NCI-H2171 treated with DMSO at 0.1 percent for 48 hours (cell line): ENCODE results near the gene WBP1.

ENCODE experiments used
- DNase-seq: peaks from one replicate; lab custom pipeline; 2025; lab: John Stamatoyannopoulos, UW

WBP1 gene

GRCh38 chr2:74502720-74503505, 44.7 kb downstream of the WBP1 start:
- no peak for DNase-seq

GRCh38 chr2:74503506-74504475, 45.6 kb downstream of the WBP1 start:
- DNase-seq = no peak

GRCh38 chr2:74504591-74504990, 46.4 kb downstream of the WBP1 start:
- no peak for DNase-seq

GRCh38 chr2:74505448-74506246, 47.4 kb downstream of the WBP1 start:
- no peak for DNase-seq

GRCh38 chr2:74507145-74507925, 49.1 kb downstream of the WBP1 start, which contains the start of gene PCGF1:
Gene PCGF1, minus strand, starts transcription at chr2:74507695. Its CDS starts 27 bp downstream, at chr2:74507668.
- peak; percentile 99 for DNase-seq

GRCh38 chr2:74507926-74508520, 49.8 kb downstream of the WBP1 start:
- DNase-seq = peak; percentile 89

- DNase-seq = no peak
Measured at GRCh38 chr2:74510272-74510671, 52.0 kb downstream of the WBP1 start.
